Naive B cell (primary cell): Measurements from ENCODE around the gene SMARCD1. TPM values are rescaled to one million over a fixed set of nuclear protein-coding genes. Genes with fewer than 3 reads are reported as not detected.
A peak's percentile ranks its signal among the peaks of the same experiment; 100 is the strongest.

Experiments
- ATAC-seq, 2 donors: fragments of 150-1000 bp; cut with Tn5 transposase; 2 replicates each; pipeline ENCODE4 v1.10.0; 2021; ENCODE audit warnings: low read depth in 2 of 2, mild to moderate bottlenecking in 2 of 2, moderate library complexity in 2 of 2
- DNase-seq: peaks from one replicate; pipeline ENCODE4 v3.0.0; 2022
- H3K27ac Mint-ChIP-seq, 6 donors: one replicate each; pipeline ENCODE4 v1.8.0; 2020 to 2022; ENCODE audit warnings: mild to moderate bottlenecking in 6 of 6, mixed read lengths in 6 of 6, moderate library complexity in 5 of 6, inconsistent platforms in 2 of 6
- H3K27me3 Mint-ChIP-seq, 3 donors: one replicate each; pipeline ENCODE4 v1.8.0; 2021 to 2022; ENCODE audit warnings: mixed read lengths in 3 of 3, mild to moderate bottlenecking in 1 of 3
- H3K36me3 Mint-ChIP-seq, 2 donors: one replicate each; pipeline ENCODE4 v1.8.0; 2020 to 2022; ENCODE audit warnings: mixed read lengths in 2 of 2, inconsistent platforms in 1 of 2, mild to moderate bottlenecking in 1 of 2
- H3K4me1 Mint-ChIP-seq, 3 donors: one replicate each; pipeline ENCODE4 v1.8.0; 2020 to 2022; ENCODE audit warnings: mixed read lengths in 3 of 3, inconsistent platforms in 1 of 3, mild to moderate bottlenecking in 1 of 3, moderate library complexity in 1 of 3
- H3K4me3 Mint-ChIP-seq, 8 donors: one replicate each; pipeline ENCODE4 v1.8.0; 2020 to 2022; ENCODE audit warnings: mild to moderate bottlenecking in 8 of 8, mixed read lengths in 8 of 8, moderate library complexity in 8 of 8, inconsistent platforms in 2 of 8
- H3K9me3 Mint-ChIP-seq, 7 donors: one replicate each; pipeline ENCODE4 v1.8.0; 2020 to 2022; ENCODE audit warnings: mixed read lengths in 7 of 7, mild to moderate bottlenecking in 5 of 7, inconsistent platforms in 2 of 7, moderate library complexity in 1 of 7
- polyA plus RNA-seq, 6 donors: library from polyadenylated mRNA; unstranded; fragments of 300-500 nt; fragmentation: Illumina TruSeq; gene quantifications; one replicate each; pipeline ENCODE4 v1.2.3, GENCODE V29; 2021; ENCODE audit warnings: low read depth in 6 of 6

SMARCD1 gene
- polyA plus RNA-seq, result 10 to 100 TPM; 13.1 to 28.1 (median 21.0) TPM

GRCh38 chr12:50084775-50085614, at the start of gene SMARCD1:
Gene SMARCD1, plus strand, starts transcription at chr12:50085342. Its CDS starts 28 bp downstream, at chr12:50085370.
- peak; percentile 87 to 90 for ATAC-seq
- peaks cover 20 to 44% (median 42%) of the 10 kb centered on the region in 3 donors for H3K4me1 Mint-ChIP-seq
- no peaks in the 10 kb centered on the region for H3K36me3 Mint-ChIP-seq
- H3K27ac Mint-ChIP-seq, result peak within 1 kb of the TSS; percentile 95 to 98 (median 98)
- H3K9me3 Mint-ChIP-seq, result no peaks in the 10 kb centered on the region
- H3K27me3 Mint-ChIP-seq, result no peaks in the 10 kb centered on the region
- peak; percentile 79 for DNase-seq
- peak within 1 kb of the TSS; percentile 87 to 98 (median 94) for H3K4me3 Mint-ChIP-seq

- no peak for DNase-seq
- Mint-ChIP-seq H3K9me3 (no peaks in the 10 kb centered on the region), H3K36me3 (no peaks in the 10 kb centered on the region), H3K4me1 (peaks cover 3 to 12% (median 4%) of the 10 kb centered on the region in 3 donors), H3K27me3 (peaks cover 0 to 2% (median 0%) of the 10 kb centered on the region in 3 donors), H3K27ac (no peak overlapping the region), H3K4me3 (no peak overlapping the region)
- no peak for ATAC-seq
These were observed 46.8 kb upstream of the SMARCD1 start for GRCh38 chr12:50038336-50038735.

- Mint-ChIP-seq H3K9me3 (no peaks in the 10 kb centered on the region), H3K4me1 (peaks cover 0 to 7% (median 0%) of the 10 kb centered on the region in 3 donors), H3K36me3 (no peaks in the 10 kb centered on the region), H3K4me3 (no peak overlapping the region), H3K27ac (peak overlapping the region in 2 of 6 donors; percentile 56 to 69), H3K27me3 (peaks cover 0 to 4% (median 0%) of the 10 kb centered on the region in 3 donors)
- peak; percentile 70 to 88 for ATAC-seq
- DNase-seq, result peak; percentile 56
These were observed 45.8 kb upstream of the SMARCD1 start for GRCh38 chr12:50039151-50039835.

GRCh38 chr12:50040657-50041056, 44.5 kb upstream of the SMARCD1 start:
- peaks cover 0 to 4% (median 0%) of the 10 kb centered on the region in 3 donors for H3K27me3 Mint-ChIP-seq
- H3K36me3 Mint-ChIP-seq, result no peaks in the 10 kb centered on the region
- H3K4me3 Mint-ChIP-seq, result no peak overlapping the region
- H3K4me1 Mint-ChIP-seq, result peaks cover 0 to 7% (median 0%) of the 10 kb centered on the region in 3 donors
- DNase-seq (no peak), ATAC-seq (no peak)
- H3K27ac Mint-ChIP-seq, result no peak overlapping the region
- no peaks in the 10 kb centered on the region for H3K9me3 Mint-ChIP-seq

GRCh38 chr12:50041062-50041860, 43.9 kb upstream of the SMARCD1 start:
- Mint-ChIP-seq H3K4me3 (peak overlapping the region in 1 of 8 donors; percentile 54), H3K27me3 (peaks cover 0 to 4% (median 0%) of the 10 kb centered on the region in 3 donors), H3K27ac (no peak overlapping the region), H3K9me3 (no peaks in the 10 kb centered on the region), H3K36me3 (no peaks in the 10 kb centered on the region), H3K4me1 (peaks cover 0 to 7% (median 0%) of the 10 kb centered on the region in 3 donors)
- DNase-seq (no peak), ATAC-seq (no peak)

GRCh38 chr12:50041962-50042361, 43.2 kb upstream of the SMARCD1 start:
- ATAC-seq (no peak), DNase-seq (no peak)
- Mint-ChIP-seq H3K27ac (no peak overlapping the region), H3K4me1 (peaks cover 0 to 7% (median 0%) of the 10 kb centered on the region in 3 donors), H3K9me3 (no peaks in the 10 kb centered on the region), H3K4me3 (no peak overlapping the region), H3K27me3 (peaks cover 0 to 4% (median 0%) of the 10 kb centered on the region in 3 donors), H3K36me3 (no peaks in the 10 kb centered on the region)

- no peak overlapping the region for H3K4me3 Mint-ChIP-seq
- no peak overlapping the region for H3K27ac Mint-ChIP-seq
- peaks cover 0 to 7% (median 0%) of the 10 kb centered on the region in 3 donors for H3K4me1 Mint-ChIP-seq
- peaks cover 0 to 4% (median 0%) of the 10 kb centered on the region in 3 donors for H3K27me3 Mint-ChIP-seq
- no peaks in the 10 kb centered on the region for H3K36me3 Mint-ChIP-seq
- ATAC-seq, result no peak
- no peak for DNase-seq
- H3K9me3 Mint-ChIP-seq, result no peaks in the 10 kb centered on the region
These were observed 42.4 kb upstream of the SMARCD1 start for GRCh38 chr12:50042693-50043092.

- Mint-ChIP-seq H3K4me3 (no peak overlapping the region), H3K36me3 (no peaks in the 10 kb centered on the region), H3K27ac (no peak overlapping the region), H3K4me1 (peaks cover 0 to 7% (median 0%) of the 10 kb centered on the region in 3 donors), H3K27me3 (peaks cover 0 to 5% (median 0%) of the 10 kb centered on the region in 3 donors), H3K9me3 (no peaks in the 10 kb centered on the region)
- ATAC-seq (no peak), DNase-seq (no peak)
These were observed 41.8 kb upstream of the SMARCD1 start for GRCh38 chr12:50043308-50043707.

- ATAC-seq (no peak), DNase-seq (no peak)
- Mint-ChIP-seq H3K27me3 (peaks cover 0 to 7% (median 4%) of the 10 kb centered on the region in 3 donors), H3K9me3 (no peaks in the 10 kb centered on the region), H3K27ac (no peak overlapping the region), H3K36me3 (no peaks in the 10 kb centered on the region), H3K4me1 (peaks cover 0 to 7% (median 0%) of the 10 kb centered on the region in 3 donors), H3K4me3 (no peak overlapping the region)
These were observed 41.3 kb upstream of the SMARCD1 start for GRCh38 chr12:50043854-50044253.

- Mint-ChIP-seq H3K9me3 (no peaks in the 10 kb centered on the region), H3K36me3 (no peaks in the 10 kb centered on the region), H3K4me1 (peaks cover 0 to 14% (median 7%) of the 10 kb centered on the region in 3 donors), H3K27me3 (peaks cover 35 to 36% (median 35%) of the 10 kb centered on the region in 3 donors), H3K4me3 (peak overlapping the region in 1 of 8 donors; percentile 25), H3K27ac (no peak overlapping the region)
- DNase-seq (no peak), ATAC-seq (no peak)
These were observed 37.4 kb upstream of the SMARCD1 start for GRCh38 chr12:50047693-50048250.

GRCh38 chr12:50049254-50050118, 35.7 kb upstream of the SMARCD1 start:
- peaks cover 0 to 14% (median 7%) of the 10 kb centered on the region in 3 donors for H3K4me1 Mint-ChIP-seq
- DNase-seq, result no peak
- no peak overlapping the region for H3K27ac Mint-ChIP-seq
- H3K4me3 Mint-ChIP-seq, result no peak overlapping the region
- no peaks in the 10 kb centered on the region for H3K9me3 Mint-ChIP-seq
- no peak for ATAC-seq
- no peaks in the 10 kb centered on the region for H3K36me3 Mint-ChIP-seq
- H3K27me3 Mint-ChIP-seq, result peaks cover 40 to 48% (median 43%) of the 10 kb centered on the region in 3 donors

- peaks cover 40 to 48% (median 43%) of the 10 kb centered on the region in 3 donors for H3K27me3 Mint-ChIP-seq
- H3K36me3 Mint-ChIP-seq, result no peaks in the 10 kb centered on the region
- H3K9me3 Mint-ChIP-seq, result no peaks in the 10 kb centered on the region
These were observed 35.1 kb upstream of the SMARCD1 start for GRCh38 chr12:50050119-50050385.

More at GRCh38 chr12:50050119-50050385, 35.1 kb upstream of the SMARCD1 start:
- DNase-seq (no peak), ATAC-seq (no peak)
- H3K4me1 Mint-ChIP-seq, result peaks cover 0 to 14% (median 7%) of the 10 kb centered on the region in 3 donors
- H3K4me3 Mint-ChIP-seq, result no peak overlapping the region
- no peak overlapping the region for H3K27ac Mint-ChIP-seq
